Measurements from ENCODE around the gene FAM53A. TPM values are rescaled to one million over a fixed set of nuclear protein-coding genes. Genes with fewer than 3 reads are reported as not detected.

Gene FAM53A
- total and polyA plus RNA-seq, 12 donors: 0.44 to 6.2 (median 1.4) TPM

DNA sequence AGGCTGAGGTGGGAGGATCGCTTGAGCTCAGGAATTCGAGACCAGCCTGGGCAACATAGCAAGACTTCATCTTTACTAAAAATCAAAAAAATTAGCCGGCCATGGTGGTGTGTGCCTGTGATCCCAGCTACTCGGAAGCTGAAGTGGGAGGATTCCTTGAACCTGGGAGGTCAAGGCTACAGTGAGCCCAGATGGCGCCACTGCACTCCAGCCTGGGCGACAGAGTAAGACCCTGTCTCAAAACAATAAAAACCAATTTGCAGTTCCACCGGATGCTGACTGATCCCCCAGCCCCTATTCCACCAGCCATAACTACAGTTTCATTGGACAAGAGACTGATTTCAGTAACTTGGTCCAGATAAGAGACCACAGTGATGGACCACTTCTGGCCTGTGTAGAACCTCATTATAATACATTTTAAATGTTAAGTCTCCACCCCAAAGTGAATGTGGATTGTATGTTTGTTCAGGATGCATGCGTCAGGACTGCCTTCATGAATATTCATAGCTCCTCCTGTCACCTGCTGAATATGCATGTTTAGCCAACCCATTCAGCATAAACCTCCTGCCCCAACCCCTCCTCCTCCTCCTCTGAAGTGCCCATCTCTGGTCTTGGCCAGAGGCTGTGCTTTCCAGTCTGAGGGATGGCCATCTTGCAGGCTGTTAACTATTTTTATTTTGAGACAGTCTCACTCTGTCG, 30.3 kb upstream of the FAM53A start:
- intact Hi-C loops (cut with DNase I): no loop called here

DNA sequence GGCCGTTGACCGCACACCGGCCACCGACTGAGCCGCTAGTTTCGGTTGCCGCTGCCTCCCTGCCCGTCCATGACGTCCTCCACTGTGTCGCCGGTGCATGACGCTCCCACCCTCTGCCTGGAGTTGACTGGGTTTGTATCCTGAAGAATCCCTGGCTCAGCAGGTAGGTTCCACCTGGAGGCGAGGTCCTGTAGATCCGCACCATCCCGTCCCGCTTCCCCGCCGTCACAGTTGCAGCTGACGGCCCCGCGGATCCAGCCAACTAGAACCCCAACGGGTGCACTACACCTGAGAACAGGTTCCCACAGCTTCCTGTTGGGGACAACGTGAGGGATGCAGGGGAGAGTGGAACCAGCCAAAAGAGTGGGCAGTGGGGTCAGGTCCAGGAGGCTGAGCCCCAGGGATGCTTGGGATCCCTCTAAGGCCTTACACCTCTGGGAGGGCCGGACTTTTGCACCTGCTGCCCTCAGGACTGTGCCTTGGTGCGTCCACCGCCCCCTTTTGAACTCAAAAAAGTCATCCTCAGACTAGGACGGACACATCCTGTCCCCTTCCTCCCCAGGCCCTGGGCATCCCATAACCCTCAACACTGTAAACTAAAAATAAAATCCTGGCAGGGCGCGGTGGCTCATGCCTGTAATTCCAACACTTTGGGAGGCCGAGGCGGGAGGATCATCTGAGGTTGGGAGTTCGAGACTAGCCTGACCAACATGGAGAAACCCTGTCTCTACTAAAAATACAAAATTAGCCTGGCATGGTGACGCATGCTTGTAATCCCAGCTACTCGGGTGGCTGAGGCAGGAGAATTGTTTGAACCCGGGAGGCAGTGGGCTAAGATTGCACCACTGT, 29.1 kb upstream of the FAM53A start:
- peak overlapping the region; percentile 12 to 100 (median 51) for H3K4me3 ChIP-seq
- intact Hi-C loops (cut with DNase I): no loop called here
- no peaks in the 10 kb centered on the region for H3K9me3 ChIP-seq (replicated peaks in 1 of 3)
- peaks cover 0 to 17% of the 10 kb centered on the region in 2 donors for H3K36me3 ChIP-seq (replicated peaks in 1 of 2)
- no peak for TF ChIP-seq POLR2A (IDR thresholded peaks at IDR 0.05)
- TF ChIP-seq, protein P1, sequence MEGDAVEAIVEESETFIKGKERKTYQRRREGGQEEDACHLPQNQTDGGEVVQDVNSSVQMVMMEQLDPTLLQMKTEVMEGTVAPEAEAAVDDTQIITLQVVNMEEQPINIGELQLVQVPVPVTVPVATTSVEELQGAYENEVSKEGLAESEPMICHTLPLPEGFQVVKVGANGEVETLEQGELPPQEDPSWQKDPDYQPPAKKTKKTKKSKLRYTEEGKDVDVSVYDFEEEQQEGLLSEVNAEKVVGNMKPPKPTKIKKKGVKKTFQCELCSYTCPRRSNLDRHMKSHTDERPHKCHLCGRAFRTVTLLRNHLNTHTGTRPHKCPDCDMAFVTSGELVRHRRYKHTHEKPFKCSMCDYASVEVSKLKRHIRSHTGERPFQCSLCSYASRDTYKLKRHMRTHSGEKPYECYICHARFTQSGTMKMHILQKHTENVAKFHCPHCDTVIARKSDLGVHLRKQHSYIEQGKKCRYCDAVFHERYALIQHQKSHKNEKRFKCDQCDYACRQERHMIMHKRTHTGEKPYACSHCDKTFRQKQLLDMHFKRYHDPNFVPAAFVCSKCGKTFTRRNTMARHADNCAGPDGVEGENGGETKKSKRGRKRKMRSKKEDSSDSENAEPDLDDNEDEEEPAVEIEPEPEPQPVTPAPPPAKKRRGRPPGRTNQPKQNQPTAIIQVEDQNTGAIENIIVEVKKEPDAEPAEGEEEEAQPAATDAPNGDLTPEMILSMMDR (IDR thresholded peaks at IDR 0.05): no peak
- H3K27ac ChIP-seq: peak overlapping the region; percentile 3 to 100 (median 98)
- no peak for DNase-seq
- H3K4me1 ChIP-seq (replicated peaks in 1 of 2): peaks cover 18 to 39% of the 10 kb centered on the region in 2 donors
- WGBS, 4 donors: 27 to 55% (median 37%) methylated on average over 10 to 35 of the region's 35 CpGs
- no peaks in the 10 kb centered on the region for H3K27me3 ChIP-seq

More for the DNA sequence above, 30.3 kb upstream of the FAM53A start:
- peak overlapping the region in 3 of 5 donors; percentile 48 to 100 (median 98) for H3K27ac ChIP-seq
- TF ChIP-seq, protein P1 (IDR thresholded peaks at IDR 0.05): no peak
- no peak for TF ChIP-seq POLR2A (IDR thresholded peaks at IDR 0.05)
- no peak for DNase-seq
- H3K36me3 ChIP-seq (replicated peaks in 1 of 2): peaks cover 0 to 18% of the 10 kb centered on the region in 2 donors
- no peaks in the 10 kb centered on the region for H3K9me3 ChIP-seq (replicated peaks in 1 of 3)
- WGBS, 4 donors: 43 to 58% (median 54%) methylated on average over 8 to 9 of the region's 9 CpGs
- H3K4me1 ChIP-seq (replicated peaks in 1 of 2): peaks cover 19 to 51% of the 10 kb centered on the region in 2 donors
- no peak overlapping the region for H3K4me3 ChIP-seq
- no peaks in the 10 kb centered on the region for H3K27me3 ChIP-seq

DNA sequence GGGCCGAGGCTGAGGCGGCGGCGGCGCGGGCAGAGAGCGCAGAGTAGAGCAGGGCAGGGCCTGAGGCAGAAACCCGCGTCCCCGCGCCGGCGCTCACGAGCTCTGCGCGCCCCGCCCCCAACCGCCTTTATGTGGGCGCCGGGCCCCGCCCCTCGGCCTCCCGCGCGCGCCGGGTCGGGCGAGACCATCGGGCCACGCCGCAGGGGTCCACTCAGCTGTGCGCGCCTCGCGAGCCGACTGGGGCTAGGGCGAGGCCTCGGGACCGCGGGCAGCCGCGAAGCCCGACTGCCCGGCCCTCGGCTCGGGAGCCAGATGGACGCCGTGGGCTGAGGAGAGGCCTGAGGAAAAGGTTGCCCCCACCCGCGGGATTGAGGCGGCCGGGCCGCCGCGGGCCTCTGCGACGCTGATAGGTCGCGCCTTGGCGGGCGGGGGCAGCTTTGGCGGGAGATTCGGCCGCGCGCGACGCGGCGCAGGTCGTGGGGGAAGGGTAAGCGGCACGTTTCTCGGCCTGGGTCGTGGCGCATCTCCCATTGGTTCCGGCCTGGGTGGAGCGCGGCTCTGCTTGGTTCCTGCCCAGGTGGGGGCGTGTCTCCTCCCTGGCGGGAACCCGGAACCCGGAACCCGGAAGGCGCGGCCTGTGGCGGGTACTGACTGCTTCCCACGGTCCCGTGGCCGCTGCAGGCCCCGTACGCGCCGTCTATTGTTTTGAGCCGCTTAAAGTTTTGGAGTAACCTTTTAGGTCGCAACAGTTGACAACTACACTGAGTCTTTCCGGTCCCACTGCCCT, 28.3 kb upstream of the FAM53A start, which contains the start of gene SLBP:
TSS of gene SLBP (minus strand) at position 104 of the 787 bp plus-strand sequence. CDS start 131 bp downstream, outside the sequence.
- TF ChIP-seq, protein P1 (IDR thresholded peaks at IDR 0.05): peak in 1 of 6 experiments; percentile 13
- peak; percentile 77 to 90 for TF ChIP-seq POLR2A (IDR thresholded peaks at IDR 0.05)
- peaks cover 18 to 39% of the 10 kb centered on the region in 2 donors for H3K4me1 ChIP-seq (replicated peaks in 1 of 2)
- no peaks in the 10 kb centered on the region for H3K9me3 ChIP-seq (replicated peaks in 1 of 3)
- DNase-seq: peak; percentile 96 to 98 (median 97)
- no peaks in the 10 kb centered on the region for H3K27me3 ChIP-seq
- WGBS, 4 donors: 0% methylated on average over 4 to 98 of the region's 98 CpGs; no CpG with 5 or more reads in 1 of the 4 donors
- H3K36me3 ChIP-seq (replicated peaks in 1 of 2): peaks cover 0 to 9% of the 10 kb centered on the region in 2 donors
- H3K27ac ChIP-seq: peak within 1 kb of the TSS; percentile 93 to 100 (median 98)
- intact Hi-C loops (cut with DNase I): no loop called here
- H3K4me3 ChIP-seq: peak within 1 kb of the TSS; percentile 49 to 100 (median 66)
